ENCODE data around the gene RPL34.

- TF ChIP-seq POLR2AphosphoS5 (IDR thresholded peaks at IDR 0.05; ENCODE audit: low read depth, low read length) (no peak), REST (IDR thresholded peaks at IDR 0.05; ENCODE audit: insufficient read depth in 1 of 2, low read depth in 2 of 2, low read length in 2 of 2) (no peak), FOXP2 (optimal IDR thresholded peaks at IDR 0.05; ENCODE audit: borderline replicate concordance, extremely low read depth, extremely low read length, insufficient read depth) (no peak), SIN3A (IDR thresholded peaks at IDR 0.05; ENCODE audit: borderline replicate concordance, insufficient read depth, low read length) (no peak)
These were observed 840 bp upstream of the RPL34 start for GRCh38 chr4:108619372-108620100.
